Left hindlimb (tissue), 1 donor: ENCODE results near the gene NELFE.

Experiments used
- DNase-seq: peaks from one replicate; pipeline ENCODE4 v3.0.0-alpha.2; 2018

The NELFE gene

GRCh38 chr6:31971993-31972708 lies 13.4 kb upstream of the NELFE start, which contains the start of gene DXO:
DXO (minus strand) TSS chr6:31972138; CDS start chr6:31971675, 463 bp downstream.
- DNase-seq, result peak; percentile 97

- DNase-seq, result peak; percentile 37
Observed at GRCh38 chr6:31971279-31971992, 12.7 kb upstream of the NELFE start.

DNA sequence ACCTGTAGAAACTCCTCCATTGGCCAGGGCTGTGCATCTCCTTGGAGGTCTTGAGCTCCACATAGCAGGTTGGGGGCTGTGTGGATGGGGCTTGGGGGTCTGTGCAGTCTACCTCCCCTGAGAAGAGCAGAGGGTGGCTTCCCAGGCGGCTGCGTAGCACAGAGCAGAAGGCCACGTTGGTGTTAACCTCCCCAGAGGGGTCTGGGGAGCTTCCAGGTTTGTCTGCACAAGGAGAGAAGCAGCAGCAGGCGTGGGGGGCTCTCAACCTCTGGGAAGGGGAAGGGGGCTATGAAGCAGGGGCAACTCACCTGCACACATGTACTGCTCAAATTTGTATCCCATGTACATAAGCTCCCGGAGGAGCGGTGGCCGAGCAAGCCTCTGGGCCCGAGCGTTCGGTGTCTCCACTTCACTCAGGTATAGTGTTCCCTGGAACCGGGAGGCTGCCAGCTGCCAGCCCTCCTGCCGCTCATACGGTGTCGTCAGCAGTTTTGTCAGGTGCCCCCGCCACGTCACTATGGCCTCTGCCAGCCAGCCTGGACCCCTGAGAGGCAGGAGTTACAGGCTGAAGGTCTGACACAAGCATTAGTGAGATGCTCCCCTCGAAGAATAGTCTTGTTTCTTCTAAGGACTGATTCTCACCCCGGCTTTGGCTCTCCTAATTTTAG lies 12.0 kb upstream of the NELFE start:
- DNase-seq, result peak; percentile 27

- peak; percentile 27 for DNase-seq
Observed at GRCh38 chr6:31969712-31970603, 11.2 kb upstream of the NELFE start.

GRCh38 chr6:31968791-31969711 lies 10.3 kb upstream of the NELFE start:
- no peak for DNase-seq

GRCh38 chr6:31968326-31968725 lies 9.6 kb upstream of the NELFE start:
- no peak for DNase-seq

GRCh38 chr6:31967926-31968320 lies 9.2 kb upstream of the NELFE start:
- no peak for DNase-seq

GRCh38 chr6:31966997-31967925 lies 8.5 kb upstream of the NELFE start:
- DNase-seq, result no peak

DNA sequence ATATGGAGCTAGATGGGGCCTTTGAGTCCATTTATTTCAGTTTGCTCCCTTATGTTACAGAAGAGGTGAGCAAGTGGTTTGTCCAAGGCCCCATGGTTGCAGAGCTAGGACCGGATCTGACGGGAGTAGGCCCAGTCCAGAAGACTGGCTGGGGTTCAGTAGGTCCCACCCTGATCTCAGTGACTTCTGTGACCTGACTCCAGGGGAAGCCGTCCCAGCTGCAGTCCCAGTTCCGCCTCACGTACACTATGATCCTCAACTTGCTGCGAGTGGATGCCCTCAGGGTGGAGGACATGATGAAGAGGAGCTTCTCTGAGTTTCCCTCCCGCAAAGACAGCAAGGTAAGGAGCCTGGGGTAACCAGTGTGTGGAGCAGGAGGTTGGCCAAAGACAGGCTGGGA lies 7.7 kb upstream of the NELFE start:
- DNase-seq, result no peak

DNA sequence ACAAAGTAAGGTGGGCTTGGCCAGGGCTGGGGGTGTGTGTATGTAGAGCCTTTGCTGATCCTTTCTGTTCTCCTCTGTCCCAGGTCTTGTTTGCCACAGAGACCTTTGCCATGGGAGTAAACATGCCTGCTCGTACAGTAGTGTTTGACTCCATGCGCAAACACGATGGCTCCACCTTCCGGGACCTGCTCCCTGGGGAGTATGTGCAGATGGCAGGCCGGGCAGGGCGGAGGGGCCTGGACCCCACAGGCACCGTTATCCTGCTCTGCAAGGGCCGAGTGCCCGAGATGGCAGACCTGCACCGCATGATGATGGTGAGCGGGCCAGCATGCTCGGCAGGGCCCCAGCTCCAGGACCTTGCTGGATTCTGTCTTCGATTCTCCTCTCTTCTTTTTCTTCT lies 6.9 kb upstream of the NELFE start:
- DNase-seq, result no peak

- no peak for DNase-seq
Observed at GRCh38 chr6:31963921-31964320, 5.2 kb upstream of the NELFE start.

DNA sequence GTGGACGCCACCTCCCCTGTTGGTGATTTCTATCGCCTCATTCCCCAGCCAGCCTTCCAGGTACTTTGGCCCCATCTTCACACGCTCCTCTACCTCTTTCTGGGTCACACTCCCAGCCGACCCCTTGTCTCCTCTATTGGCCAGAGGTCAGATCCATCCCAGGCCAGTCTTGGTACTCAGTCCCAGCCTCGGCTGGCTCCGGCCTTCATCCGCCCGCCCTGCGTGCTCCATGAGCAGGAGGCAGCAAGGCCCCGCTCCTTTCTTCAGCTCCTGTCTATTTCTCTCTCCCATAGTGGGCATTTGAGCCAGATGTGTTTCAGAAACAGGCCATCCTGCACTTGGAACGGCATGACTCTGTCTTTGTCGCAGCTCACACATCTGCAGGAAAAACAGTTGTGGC lies 2.8 kb upstream of the NELFE start:
- DNase-seq, result peak; percentile 25

DNA sequence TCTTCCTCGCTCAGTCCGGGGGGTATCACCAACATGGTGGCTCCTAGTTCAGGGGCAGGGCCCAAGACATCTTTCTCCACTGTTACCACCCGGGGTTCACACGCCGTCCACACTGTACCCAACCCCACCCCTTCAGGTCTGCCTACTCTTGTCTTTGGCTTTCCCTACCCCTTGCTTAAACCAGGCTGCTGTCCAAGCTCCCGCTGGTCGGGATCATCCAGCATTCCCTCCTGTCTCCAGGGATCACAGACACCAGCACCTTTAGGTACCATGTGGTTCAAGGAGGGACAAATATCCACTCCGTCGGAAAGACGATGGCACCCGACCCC lies 395 bp downstream of the NELFE start:
- no peak for DNase-seq

DNA sequence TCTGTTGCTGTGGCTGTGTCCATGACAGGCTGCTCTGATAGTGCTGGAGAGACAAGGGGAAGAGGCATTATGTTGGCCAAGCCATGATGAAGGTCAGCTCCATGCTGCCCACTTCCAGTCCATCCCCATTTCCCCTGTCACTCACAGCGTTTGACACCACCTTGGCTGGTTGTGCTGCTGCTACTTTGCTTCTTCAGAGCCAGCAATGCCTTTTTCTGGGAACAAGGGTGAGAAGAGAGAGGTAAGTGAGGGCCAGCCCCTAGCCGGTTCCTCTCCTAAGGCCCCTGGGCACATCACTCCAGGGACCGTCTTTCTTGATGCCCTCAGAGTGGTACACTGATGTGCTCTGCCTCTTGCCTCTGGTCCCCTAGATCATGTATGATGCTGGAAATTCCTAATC lies 2.0 kb downstream of the NELFE start:
- no peak for DNase-seq

- DNase-seq, result no peak
Observed at GRCh38 chr6:31954511-31954910, 4.3 kb downstream of the NELFE start.

DNA sequence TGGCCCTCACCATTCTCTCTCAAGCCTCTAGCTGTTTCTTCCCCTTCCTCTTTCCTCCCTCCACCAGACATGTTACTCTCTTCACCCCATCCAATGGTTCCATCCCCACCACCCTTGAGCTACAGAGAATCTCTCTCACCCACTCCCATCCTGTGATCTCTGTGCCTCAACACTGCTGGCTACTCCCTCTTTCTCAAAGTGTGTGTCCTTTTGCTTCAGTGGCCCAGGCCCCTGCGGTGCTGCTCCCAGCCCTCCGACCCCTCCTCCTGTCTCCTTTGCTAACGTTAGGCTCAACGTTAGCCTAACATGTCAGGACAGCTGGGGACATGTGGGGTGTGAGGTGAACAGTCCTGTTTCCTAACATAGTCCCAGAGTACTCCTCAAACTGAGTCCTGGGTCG lies 5.9 kb downstream of the NELFE start:
- no peak for DNase-seq

GRCh38 chr6:31952140-31952805 lies 6.5 kb downstream of the NELFE start:
- DNase-seq, result no peak

DNA sequence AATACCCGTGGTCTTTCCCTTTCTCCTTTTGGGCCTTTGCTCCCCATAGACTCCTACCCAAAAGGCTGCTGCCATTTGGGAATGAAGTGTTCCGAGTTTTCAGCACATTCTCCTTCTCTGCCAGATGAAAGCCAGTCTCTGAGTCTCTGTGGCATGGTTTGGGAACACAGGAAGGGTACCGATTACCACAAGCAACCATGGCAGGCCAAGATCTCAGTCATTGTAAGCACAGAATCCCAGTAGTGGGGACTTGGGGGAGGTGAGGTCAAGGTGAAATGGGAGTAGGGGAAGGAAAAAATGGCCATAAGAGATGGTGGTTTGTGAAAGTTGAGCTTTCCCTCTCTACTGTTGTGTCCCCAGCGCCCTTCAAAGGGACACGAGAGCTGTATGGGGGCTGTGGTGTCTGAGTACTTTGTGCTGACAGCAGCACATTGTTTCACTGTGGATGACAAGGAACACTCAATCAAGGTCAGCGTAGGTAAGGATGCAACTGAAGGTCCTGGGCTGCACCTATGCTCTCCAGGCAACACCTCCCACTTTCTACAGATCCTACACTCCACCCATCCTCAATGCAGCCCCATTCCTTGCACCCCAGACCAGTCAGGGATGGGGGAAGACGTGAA lies 8.7 kb downstream of the NELFE start:
- DNase-seq, result no peak

- DNase-seq, result no peak
Observed at GRCh38 chr6:31948753-31949413, 9.9 kb downstream of the NELFE start.
